GM19438 (cell line): ENCODE data around the gene XPO4.
"Not testable (repeated sequence)": the region's sequence is repeated elsewhere in the genome, so short reads cannot be mapped to it uniquely, and the experiment has no call there.

ENCODE experiments used
- ATAC-seq: cut with Tn5 transposase; IDR thresholded peaks from one replicate; pipeline ENCODE4 v1.9.1; 2021; ENCODE audit warnings: low read depth; ENCODE audit not compliant: unreplicated experiment

Gene XPO4

GRCh38 chr13:20789665-20790064 lies 112.9 kb downstream of the XPO4 start:
- no peak for ATAC-seq

- ATAC-seq = no peak
These were observed 114.2 kb downstream of the XPO4 start for GRCh38 chr13:20788312-20788711.

- ATAC-seq = no peak
These were observed 115.4 kb downstream of the XPO4 start for GRCh38 chr13:20787180-20787579.

DNA sequence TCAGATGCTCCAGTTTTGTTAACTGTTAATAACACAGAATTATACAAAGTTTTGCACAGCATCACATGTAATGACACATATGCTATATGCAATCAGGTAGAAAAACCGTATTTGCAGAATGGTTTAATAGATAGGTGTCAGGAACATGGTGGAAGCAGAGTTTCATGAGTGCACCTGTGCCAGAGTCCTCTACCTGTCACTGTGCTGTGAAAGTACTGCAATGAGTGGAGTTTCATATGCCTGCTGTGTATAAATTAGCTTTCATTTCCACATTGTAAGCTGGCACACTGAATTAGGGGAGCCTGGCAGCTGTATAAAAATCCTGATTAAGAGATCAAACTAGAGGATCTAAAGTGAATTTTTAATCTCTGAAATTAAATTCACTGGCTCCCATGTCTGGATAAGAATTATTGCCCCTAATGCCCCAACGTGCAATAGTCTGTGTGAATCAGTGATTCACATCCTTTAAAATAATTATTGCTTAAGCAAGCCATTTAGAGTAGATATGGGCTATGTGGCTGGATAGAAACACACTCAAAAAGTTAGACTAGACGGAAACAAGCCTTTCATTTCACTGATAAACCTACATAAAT lies 120.3 kb downstream of the XPO4 start:
- no peak for ATAC-seq

- ATAC-seq = no peak
These were observed 122.2 kb downstream of the XPO4 start for GRCh38 chr13:20780317-20780716.

- ATAC-seq = no peak
These were observed 123.1 kb downstream of the XPO4 start for GRCh38 chr13:20779405-20779804.

DNA sequence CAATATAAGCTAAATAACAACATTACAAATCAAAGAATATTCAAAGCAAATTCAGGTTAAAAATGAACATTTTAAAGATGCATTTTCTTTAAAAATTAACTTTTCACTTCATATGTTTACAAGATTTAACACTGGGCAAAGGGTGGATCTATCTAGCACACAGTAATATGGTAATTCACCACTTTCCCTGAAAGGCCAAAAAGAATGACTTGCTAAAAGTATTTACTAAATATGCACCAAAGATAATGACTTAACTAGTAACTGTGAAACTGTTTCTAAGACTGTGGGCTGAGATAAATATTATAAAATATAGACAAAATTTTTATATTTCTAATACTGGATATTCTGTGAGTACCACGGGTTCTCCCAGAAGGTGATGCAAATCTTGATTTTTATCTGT lies 124.2 kb downstream of the XPO4 start:
- ATAC-seq = no peak

GRCh38 chr13:20776751-20777150 lies 125.8 kb downstream of the XPO4 start:
- ATAC-seq = no peak

- no peak for ATAC-seq
These were observed 126.6 kb downstream of the XPO4 start for GRCh38 chr13:20775961-20776360.

DNA sequence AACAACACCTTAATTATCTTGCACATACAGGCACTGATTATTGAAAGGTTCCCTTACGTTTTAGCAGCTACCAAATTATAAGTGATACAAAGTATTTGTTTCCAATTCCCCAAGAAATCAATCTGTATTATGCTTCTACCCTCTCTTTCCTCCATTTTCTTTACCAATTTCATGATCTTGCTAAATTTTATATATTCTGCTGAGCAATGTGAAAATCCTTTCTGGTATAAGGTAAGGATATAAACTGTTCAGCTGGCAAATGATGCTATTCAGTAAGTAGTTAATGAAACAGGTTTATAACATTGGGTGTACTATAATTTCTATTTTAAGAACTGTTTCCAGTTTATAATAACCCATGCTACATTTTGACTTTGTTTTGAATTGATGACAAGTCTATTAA lies 127.8 kb downstream of the XPO4 start:
- no peak for ATAC-seq

DNA sequence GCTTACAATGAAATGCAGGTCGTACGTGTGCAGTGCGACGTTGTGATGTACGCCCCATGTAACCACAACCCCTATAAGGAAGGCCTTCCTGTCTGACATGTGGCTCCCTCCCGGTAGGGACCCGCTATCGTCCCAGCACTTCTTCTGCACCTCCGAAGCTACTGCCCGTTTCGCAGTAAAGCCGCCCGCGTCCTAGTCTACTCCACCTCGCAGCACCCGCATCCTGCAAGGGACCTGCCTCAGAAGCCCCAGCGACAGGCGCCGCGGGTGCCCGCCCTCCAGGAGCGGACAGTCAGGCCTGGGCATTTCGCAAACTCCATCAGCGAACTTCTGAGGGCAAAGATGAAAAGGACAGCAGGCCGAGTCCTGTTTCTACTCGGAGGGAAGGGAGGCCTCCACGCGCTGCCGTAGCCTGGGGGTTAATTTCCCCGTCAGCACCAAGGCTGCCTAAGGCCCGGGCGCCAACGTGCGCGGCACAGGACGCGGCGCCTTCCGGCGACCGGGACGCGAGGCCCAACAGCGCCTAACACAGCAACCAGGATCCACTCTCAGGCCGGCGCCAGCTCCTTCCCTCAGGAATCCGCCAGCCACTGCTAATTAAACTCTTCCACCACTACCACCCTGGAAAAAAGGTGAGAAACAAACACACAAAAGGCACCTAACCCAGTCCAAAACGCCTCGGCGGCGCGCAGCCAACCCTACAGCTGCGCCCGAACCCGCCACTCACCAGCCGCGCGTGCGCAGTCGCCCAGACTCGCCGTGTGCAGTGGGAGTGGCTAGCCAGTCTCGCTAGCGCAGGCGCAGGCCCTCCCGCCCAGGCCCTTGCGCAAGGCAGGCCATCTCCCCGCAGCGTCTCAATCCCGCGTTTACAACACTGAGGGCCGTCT lies 129.1 kb downstream of the XPO4 start, which contains the start of gene EEF1AKMT1:
TSS of gene EEF1AKMT1 (minus strand) at position 768 of the 887 bp plus-strand sequence. CDS start 16,363 bp downstream, outside the sequence.
- peak; percentile 81 for ATAC-seq

DNA sequence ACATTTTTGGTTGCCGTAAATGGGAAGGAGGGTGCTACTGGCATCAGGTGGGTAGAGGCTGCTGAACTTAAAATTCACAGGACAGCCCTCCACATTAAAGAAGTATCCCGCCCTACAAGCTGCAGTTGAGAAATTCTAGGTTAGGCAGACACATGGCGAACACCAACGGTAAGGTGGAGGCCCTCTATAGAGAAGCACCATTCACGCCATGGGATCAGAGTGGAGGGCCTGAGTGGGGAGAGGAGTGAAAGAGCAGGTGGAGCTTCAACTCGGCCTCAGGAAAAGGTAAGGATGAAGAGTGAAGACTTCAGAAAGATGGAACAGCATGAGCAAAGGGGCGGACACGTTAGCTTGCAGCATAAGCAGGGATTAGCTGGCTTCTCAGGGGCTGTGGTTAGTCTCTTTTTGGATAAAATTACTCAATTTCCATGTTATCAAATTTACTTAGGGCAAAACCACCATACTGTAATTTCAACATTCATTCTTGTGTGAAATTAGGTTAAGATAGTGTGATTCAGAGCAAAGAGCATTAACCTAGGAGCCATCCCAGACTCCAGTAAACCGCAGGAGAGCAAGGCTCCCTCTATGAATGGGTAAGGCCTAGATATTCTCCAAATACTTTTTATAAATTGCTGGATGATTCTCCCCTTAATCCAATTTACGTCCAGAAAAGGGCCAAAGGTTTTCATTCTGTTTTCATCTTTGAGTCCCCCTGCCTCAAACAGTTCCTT lies 130.0 kb downstream of the XPO4 start:
- no peak for ATAC-seq

DNA sequence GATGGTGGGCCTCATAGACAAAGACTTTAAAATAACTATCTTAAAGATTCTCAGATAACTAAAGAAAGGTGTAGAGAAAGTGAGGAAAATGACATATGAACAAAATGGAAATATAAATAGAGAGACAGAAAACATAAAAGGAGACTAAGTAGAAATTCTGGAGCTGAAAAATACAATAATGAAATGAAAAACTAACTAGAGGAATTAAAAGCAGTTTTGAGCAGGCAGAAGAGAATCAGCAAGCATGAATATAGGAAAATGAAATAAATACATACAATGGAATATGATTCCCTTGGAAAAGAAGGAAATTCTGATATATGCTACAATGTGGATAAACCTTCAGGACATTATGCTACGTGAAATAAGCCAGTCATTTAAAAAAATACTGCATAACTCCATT lies 132.7 kb downstream of the XPO4 start:
- ATAC-seq = no peak

DNA sequence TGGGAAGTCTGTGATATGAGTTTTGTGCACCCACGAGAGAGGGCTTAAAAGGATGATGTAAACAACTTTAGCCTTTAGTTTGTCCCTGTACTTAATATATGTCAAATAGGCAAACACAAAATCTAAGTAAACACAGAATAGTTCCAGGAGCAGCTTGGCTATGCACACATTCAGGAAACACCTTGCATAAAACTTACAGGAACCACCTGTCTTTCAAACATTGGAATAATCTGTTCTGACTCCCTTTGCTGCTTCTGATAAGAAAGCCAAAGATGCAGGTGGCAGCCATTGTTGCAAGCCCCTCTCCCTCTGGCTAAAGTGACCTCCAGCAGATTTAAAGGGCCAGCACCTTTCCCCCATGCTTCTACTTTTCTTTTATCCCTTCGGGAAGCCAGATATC lies 133.5 kb downstream of the XPO4 start:
- no peak for ATAC-seq

- ATAC-seq = no peak
These were observed 135.1 kb downstream of the XPO4 start for GRCh38 chr13:20767309-20767943.

GRCh38 chr13:20760872-20761271 lies 141.7 kb downstream of the XPO4 start:
- ATAC-seq = no peak

DNA sequence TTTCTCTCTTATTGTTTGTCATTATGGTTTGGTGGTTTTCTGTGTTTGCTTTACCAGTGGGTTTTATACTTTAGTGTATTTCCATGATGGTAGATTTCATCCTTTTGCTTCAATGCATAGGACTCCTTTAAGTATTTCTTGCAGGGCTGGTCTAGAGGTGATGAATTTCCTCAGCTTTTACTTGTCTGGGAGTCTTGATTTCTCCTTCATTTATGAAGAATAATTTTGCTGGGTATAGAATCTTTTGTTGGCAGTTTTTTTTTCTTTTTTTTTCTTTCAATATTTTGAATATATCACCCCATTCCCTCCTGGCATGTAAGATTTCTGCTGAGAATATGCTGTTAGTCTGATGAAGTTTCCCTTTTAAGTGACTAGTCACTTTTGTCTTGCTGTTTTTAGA lies 148.5 kb downstream of the XPO4 start:
- no peak for ATAC-seq

DNA sequence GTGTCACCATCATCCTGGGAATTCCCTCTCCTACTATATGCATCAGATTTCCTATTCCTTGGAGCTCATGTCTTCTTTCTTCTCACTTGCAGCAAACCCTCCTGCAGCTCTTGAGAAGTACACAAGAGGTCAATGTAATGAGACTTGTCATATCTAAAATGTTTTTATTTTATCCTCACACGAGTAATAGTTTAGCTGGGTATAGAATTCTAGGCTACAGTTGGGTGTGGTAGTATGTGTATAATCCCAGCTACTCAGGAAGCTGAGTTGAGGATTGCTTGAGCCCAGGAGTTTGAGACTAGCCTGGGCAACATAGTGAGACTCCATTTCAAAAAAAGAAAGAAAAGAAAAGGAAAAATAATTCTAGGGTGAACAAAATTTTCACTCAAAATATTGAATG lies 153.2 kb downstream of the XPO4 start:
- no peak for ATAC-seq

GRCh38 chr13:20743830-20744404 lies 158.6 kb downstream of the XPO4 start:
- not testable (repeated sequence) for ATAC-seq

GRCh38 chr13:20740021-20740420 lies 162.5 kb downstream of the XPO4 start:
- ATAC-seq = no peak

- ATAC-seq = no peak
These were observed 163.9 kb downstream of the XPO4 start for GRCh38 chr13:20738616-20739015.
